Anterior cingulate cortex (tissue), 58 donors: ENCODE data around the gene TMEM119.
"Not testable (repeated sequence)": the region's sequence is repeated elsewhere in the genome, so short reads cannot be mapped to it uniquely, and the experiment has no call there.

Experiments
- DNase-seq, 58 donors: peaks; one replicate each; lab custom pipeline; 2025; lab: John Stamatoyannopoulos, UW

The TMEM119 gene

DNA sequence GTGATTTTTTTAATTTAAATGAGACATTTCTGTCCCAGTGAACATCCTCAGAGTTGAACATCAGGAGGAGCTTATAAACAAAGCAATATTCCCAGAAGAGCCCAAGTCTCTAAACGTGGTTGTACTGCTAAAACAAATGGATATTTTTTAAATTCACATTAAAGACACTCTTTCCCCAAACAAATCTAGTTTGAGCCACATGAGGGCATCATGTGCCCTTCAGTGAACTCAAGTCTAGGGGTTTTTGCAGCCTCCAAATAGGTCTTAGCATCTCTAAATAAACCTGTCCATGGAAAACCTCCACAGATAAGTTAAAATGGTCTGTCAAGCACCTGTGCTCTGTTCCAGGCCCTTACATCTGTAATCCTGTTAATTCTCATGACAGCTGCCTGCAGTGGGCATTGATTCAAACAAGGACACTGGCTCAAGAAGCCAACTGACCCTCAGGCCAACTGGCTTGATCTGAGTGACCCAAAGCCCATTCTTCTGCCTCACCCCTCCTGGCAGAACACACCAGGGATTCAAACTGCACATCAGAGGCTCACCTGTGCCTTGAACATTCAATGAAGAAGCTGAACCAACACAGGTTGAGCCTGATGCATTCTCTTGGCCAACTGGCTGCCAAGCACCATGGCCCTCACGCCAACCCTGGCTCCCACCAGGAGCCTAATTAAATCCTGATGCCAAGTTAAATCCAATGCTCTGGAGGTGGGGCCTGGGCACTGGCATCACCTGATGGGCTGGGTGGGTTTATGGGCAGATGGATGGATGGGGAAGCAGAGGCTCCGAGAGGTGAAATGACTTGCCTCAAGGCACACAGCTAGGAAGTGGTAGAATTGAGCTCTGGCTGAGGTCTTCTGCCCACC is 26.9 kb downstream of the TMEM119 start:
- no peak for DNase-seq

DNA sequence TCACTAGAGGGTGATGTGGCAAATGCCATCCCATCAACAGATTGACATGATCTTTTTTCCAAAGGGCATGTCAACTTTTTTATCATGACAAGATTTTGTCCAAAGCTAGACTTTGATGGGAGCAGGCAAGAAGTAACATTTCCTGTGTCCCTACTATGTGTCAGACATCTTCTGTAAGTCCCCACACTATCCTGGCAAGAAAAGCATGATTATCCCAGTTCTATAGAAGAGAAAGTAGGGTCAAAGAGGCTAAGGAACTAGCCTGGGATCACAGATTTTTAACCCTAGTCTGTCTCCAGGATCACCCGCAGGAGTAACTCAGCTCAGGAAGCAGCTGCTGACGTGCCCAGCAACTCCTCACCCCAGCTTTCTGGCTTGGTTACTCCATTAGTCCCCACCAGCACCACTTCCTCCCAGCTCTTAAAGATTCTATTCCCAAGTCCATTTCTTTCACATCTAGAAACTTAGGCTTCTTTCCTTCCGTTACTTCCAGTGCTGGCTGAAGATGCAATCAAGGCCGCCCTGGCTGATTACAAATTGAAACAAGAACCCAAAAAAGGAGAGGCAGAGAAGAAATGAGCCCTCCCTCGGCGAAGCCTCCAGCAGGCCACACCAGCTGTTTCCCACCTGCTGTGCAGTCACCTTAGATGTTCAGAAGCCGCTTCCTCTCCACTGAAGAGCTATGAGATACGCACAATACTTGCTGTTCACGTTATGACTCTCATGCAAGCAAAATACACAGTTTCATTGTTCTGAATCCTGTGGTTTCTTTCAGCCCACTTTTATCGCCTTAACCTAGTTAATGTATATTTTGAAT is 29.3 kb downstream of the TMEM119 start:
- no peak for DNase-seq

DNA sequence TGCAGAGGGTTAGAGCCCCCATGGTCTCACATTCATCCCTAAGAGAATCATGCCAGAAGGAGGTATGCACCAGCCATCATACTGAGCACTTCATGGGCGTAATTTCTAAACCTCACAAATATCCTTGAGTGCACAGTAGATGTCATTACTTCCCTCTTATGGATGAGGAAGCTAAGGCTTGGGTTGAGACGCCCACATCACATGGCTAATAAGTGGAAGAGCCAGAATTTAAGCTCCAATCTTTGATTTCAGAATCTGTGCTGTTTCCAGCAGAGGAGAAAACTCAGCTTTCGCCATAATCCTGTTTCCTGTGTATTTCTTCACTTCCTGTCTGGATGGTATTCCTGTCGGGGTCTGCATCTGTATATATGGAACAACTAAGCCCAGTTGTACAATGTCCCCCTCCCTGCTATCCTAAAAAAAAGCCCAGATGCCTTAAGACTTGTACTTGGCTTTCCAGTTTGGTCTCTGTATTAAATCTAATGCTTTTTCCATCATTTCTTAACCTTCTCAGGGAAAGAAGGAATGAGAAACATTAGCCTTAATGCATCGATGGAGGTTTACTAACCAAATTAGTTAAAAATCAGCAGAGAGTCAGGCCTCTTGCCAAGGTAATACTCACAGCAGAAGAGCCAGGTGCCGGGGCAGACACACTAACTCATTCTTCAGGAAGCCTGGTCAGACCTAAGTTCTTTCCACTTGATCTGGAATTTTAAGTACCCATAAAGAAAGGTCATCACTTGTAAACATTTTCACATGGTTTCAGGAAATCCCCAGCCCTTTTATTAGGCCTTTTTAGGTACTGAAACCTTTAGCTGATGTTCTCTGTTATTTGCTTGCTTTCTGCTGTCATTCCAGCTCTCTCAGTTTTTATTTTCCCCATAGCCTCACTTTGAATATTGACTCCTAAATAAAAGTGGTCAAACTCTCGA is 30.2 kb downstream of the TMEM119 start:
- DNase-seq: no peak

DNA sequence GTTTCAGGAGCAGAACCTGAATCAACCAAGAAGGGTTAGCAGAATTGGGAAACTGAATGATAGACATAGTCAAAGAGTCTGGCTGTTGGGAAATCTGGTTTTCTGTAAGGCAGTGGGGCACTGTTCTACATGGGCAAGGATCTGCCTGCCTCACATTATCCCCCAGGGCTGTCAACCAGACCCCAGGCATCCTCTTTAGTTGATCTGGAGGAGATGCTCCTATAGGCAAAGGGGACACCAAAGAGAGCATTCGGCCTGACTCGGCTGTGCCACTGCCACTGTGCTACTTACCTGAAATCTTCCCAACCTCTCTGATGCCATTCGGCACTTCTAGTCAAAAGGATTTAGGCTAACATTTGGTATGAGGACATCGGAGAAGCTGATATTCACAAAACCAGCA is 31.4 kb downstream of the TMEM119 start:
- DNase-seq: no peak

DNA sequence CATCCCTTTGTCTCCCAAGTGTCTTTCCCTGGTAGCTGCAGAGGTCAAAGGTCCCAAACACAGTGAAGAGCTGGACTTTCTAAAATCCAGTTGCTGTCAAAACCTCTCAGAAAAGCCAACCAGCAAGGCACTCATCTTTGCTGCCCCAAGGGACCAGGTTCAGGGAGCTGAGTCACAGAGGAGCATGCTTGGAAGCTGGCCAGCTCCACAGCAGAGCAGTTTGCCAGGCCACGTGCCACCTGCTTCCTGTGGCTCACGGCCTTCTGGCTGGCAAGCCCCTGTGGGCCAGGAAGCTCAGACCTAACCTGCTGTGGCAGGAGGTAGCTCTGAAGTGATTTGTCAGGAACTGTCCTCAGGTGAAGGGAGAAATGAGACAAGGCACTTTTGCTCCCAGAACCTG is 31.9 kb downstream of the TMEM119 start:
- peak in 10 of 58 donors; percentile 6 to 42 (median 18) for DNase-seq

DNA sequence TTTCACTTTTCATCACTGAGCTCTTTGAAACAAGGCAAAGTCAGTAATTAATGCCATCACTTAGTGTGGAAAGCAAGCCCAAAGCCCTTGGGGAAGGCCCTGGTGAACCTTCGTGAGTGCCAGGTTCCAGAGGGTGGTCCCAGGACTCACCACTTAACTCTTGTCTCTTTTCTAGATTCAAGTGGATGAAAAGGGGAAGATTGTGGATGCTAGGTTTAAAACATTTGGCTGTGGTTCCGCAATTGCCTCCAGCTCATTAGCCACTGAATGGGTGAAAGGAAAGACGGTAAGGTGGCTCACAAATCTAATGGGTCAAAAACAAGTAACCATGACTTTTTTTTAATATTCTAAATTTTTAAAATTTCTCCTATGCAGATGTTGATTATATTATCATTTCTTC is 32.7 kb downstream of the TMEM119 start:
- DNase-seq: no peak

DNA sequence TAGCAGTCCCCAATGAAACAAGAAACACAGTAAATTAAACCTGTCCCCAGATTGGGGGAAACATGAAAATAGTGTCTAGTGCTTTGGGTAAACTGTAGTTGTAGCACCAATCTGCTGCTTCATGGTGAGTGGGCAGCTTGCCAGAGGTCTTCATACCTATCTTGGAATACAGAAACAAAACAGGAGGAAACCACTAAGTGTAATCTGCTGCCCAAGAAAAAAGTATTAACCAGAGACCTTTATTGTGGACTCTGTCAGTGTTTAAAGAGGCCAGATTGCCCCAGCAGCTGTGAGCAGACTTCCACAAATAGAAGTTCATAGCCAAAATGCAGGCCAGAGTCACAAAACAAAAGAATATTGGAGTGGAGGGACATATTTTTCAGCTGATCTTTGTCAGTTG is 33.2 kb downstream of the TMEM119 start:
- no peak for DNase-seq

DNA sequence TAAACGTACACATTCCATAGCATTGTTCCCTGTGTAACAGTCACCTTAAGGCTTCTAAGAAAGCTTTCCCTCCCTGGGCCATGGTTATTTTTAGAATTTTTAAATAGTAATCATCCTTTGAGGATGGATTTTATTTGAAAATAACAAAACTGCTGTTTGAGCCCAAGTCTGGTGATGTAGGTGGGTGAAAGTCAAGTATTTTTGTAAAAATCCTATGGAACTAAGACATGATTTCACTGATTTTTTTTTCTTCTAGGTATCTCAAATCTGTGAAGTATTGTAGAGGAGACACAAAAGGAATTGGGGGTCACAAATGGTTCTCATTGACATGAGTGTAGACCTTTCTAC is 34.1 kb downstream of the TMEM119 start:
- no peak for DNase-seq

DNA sequence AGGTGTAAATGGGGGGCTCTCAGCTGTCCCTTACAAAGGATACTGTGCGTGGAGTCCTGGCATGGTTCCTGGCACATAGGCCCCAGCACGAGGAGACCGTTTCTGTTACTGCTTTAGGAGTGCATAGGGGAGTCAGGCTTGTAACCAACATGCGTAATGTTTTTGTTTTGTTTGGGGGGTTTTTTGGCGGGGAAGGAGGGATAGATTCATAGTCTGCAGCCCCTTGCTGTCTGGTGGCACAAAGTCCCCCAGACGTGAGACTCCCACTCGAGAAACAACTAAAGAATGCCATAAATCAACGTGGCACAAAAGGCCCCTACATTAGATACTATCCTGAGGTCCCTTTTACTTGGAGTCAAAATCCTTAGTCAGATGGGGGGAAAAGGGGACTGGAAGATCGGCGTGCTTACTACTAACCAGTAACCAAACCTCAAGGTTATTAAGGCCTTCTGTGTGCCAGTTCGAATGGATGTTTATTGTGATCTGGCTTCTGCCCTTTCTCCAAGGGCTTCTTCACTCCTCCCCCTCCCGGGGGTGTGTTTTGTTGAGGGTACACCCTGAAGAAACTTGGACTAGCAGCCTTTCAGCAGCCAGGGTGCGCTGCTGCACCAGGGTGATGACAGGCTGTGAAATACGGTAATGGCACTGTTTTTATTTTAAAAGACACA is 34.6 kb downstream of the TMEM119 start:
- peak in 57 of 58 donors; percentile 3 to 91 (median 60) for DNase-seq

DNA sequence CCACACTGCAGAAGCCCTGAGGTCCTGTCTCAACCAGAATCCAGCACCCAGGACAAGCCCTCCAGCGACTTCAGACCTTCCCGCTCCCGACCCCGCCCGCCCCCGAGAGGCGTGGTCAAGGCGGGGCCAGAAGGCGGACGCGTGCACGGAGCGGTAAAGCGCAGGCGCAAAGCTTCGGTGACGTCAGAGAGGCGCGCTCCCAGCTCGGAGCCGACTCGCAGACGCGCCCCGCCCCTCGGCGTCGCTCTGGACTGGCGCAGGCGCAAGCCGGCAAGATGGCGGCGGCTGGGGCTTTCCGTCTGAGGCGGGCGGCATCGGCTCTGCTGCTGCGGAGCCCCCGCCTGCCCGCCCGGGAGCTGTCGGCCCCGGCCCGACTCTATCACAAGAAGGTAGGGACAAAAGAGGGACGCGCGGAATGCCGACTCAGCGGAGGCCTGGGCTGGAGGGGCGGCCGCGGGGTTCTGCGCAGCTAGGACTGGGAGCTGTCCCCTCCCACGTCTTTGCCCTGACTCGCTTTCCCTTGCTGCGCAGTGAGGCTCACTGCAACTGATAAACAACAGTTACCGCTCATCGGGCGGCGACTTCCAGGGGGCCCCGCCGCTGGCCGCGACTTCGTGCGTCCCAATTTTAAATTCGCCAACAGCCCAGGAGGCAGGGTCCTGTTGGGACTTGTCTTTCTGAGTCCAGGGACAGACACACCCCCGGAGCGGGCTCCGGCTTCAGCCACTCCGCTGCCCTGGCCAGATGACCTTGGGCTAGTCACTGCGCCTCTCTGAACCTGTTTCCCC is 35.3 kb downstream of the TMEM119 start, which contains the start of gene ISCU:
Gene ISCU (plus strand): TSS at position 249 of the 788 bp plus-strand sequence. CDS start 27 bp downstream, at position 276.
- peak; percentile 73 to 99 (median 97) for DNase-seq

DNA sequence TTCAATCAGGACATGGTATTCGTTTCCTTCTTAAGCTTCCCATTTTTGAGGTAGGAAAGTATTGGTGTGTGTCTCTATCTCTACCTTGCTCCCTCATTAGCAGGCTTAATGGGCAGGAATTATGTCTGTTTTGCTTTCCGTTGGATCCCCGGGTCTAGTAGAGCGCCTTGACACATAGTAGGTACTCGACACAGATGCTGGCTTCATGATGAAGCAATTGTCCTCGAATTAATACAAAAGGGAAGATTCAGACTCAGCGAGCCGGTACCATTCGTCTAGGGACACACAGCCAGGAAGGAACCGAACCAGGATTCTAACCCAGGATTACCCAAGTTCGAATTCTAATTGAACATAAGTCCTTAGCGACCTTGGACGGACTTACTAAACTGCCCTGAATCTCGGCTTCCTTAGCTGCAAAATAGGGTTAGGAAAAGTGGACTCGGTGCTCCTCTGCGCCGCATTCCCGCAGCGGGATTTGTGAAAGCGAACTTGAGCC is 36.0 kb downstream of the TMEM119 start:
- DNase-seq: no peak

DNA sequence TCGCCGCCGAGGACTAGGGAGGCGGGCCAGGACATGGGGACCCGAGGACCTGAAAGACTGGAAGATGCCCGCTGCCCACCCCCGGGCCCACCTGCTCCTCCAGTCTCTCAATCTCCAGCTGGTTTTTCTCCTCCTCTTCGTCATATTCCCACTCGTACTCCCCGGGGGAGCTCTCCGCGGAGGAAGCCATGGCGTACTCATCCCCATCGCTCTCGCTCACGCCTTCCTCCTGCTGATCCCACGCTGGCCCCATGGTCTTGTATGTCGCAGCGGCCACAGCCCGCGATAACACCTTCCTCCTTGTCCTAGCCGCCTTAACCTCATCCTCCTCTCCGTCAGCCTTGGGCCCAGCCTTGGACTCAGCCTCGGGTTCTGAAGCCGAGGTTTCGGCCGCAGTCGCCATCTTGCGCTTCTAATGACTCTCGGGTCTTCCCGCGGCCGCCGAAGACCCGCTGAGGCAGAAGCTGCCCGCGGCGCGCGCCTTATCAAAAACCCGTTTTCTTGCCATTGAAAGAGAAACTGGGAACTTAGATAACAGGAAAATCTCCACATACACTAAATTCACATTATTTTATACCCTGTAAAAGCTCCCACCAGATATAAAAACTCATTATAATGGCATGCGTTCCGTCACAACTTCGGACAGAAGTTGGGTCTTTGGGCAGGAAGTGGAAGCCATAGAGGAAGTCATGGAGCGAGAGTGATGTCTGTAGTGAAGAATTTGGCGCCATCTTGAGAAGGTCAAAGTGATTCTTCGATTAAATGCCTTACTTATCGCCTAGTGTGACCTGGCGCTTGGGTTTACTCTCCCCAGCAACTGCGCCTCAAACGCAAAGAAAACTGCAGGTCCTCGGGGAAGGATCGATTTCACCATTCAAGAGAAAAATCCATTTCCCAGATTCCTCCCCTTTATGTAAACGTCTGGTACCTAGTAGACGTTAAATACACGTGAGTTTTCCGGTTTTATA is 36.8 kb downstream of the TMEM119 start, which contains the start of gene SART3:
Gene SART3 (minus strand): TSS at position 422 of the 968 bp plus-strand sequence. CDS start 19 bp downstream, at position 403.
- DNase-seq: peak in 57 of 58 donors; percentile 12 to 89 (median 73)

DNA sequence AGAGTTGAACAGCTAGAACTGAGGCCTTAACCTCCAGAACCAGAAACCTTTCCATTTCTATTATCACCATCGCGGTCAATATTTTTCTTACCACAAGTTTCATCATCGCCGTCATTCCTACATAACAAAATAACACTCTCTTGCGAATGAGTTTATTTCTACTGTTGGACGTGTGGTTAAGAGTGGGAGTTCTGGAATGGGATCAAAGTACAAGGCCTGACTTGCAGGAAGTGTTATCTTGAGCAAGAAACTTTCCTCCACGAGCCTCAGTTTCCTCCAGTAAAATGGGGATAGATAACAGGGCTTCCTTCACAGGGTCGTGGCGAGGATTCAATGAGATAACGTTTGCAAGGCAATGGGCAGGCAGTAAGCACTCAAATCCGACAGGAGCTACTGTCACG is 37.6 kb downstream of the TMEM119 start:
- no peak for DNase-seq

DNA sequence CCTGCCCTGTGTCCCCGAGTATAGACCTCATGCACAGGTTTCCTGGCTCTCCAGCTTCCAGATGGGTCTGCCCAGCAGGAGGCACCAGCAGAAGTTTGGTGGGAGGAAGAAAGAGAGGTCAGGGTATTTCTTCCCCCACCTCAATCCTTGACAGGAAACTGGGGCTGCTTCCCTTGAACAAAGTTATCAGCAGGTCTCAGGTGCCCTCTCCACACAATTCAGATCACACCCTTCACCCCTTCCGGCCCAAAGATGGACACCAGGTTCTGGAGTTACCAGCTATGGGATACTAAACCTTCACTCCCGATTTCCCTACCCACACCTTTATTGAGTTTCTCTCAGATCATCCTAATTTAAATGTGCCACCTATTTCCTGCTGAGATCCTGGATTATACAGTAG is 38.1 kb downstream of the TMEM119 start:
- DNase-seq: no peak

DNA sequence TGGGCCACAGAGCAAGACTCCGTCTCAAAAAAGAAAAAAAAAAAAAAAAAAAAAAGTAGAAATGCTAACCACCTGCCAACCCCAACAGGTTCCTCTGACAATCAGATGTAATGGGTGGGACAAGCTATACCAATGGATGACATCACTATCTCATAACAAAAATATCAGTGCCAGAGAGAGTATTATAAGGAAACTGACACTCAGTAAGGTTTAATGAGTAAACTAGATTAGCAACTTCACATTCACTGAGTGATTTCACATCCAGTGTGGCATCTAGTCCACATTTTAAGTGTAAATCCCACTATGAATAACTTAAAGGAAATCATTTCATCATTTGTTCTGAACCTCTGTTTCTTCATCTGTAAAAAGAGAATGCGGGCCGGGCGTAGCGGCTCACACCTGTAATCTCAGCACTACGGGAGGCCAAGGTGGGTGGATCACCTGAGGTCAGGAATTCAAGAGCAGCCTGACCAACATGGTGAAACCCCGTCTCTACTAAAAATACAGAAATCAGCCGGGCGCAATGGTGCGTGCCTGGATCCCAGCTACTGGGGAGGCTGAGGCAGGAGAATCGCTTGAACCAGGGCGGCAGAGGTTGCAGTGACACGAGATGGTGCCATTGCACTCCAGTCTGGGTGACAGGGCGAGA is 38.8 kb downstream of the TMEM119 start:
- no peak for DNase-seq

DNA sequence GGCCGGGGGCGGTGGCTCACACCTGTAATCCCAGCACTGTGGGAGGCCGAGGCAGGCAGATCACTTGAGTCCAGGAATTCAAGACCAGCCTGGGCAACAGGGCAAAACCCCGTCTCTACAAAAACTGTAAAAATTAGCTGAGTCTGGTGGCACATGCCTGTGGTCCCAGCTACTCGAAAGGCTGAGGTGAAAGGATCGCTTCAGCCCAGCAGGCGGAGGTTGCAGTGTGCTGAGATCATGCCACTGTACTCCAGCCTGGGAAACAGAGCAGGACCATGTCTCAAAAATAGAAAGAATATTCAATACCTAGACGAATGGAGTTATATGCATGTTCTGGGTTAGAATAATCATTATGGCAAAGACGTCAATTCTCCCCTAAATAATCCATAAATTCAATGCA is 42.5 kb downstream of the TMEM119 start:
- not testable (repeated sequence) for DNase-seq

DNA sequence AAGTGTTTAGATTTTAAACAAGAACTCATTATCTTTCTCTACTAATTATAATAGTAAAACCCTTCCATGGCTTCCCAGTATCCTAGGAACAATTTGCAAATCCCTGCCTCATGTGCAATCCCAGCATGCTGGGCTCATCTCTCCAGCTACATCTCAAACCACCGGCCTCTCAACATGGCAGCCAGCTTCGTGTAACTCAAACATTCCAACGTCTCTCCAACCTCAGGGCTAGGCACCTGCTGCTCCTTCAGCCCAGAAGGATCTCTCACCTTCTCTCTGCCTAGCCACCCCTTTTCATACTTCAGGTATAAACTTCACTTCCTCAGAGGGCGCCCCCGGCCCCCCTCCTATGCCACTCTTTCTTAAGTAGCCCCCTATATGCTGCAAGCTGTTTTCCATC is 44.1 kb downstream of the TMEM119 start:
- DNase-seq: no peak
